Measurements from ENCODE around the gene PFKP.

Gene PFKP

GRCh38 chr10:3146289-3146688 is 78.9 kb downstream of the PFKP start:
- Histone ChIP-seq H3K4me3 (ENCODE audit: low read depth, low read length) (no peak overlapping the region), H3K27ac (ENCODE audit: extremely low read depth, low read depth, low read length) (no peak overlapping the region), H3K36me3 (ENCODE audit: control insufficient read depth in 2 of 2, insufficient read depth in 1 of 2, low read length in 2 of 2) (peaks cover 15 to 100% of the 10 kb centered on the region in 2 experiments), H3K9me3 (ENCODE audit: control insufficient read depth, insufficient read depth, low read depth, low read length) (no peaks in the 10 kb centered on the region), H3K4me1 (ENCODE audit: control insufficient read depth, insufficient read depth, low read length) (no peaks in the 10 kb centered on the region)
- TF ChIP-seq ELK4 (IDR thresholded peaks at IDR 0.05; ENCODE audit: borderline replicate concordance, low read depth, low read length) (no peak), ZNF114 (tag by site-specific recombination; IDR thresholded peaks at IDR 0.05) (no peak), FEZF1 (tag by site-specific recombination; IDR thresholded peaks at IDR 0.05) (no peak), ZNF629 (tag by site-specific recombination; IDR thresholded peaks at IDR 0.05) (no peak), ZNF747 (tag by site-specific recombination; IDR thresholded peaks at IDR 0.05) (no peak), TSHZ1 (tag by site-specific recombination; IDR thresholded peaks at IDR 0.05; ENCODE audit: borderline replicate concordance) (no peak)
- ChIA-PET POLR2A (no interaction called here), CTCF (interaction anchor here (0.6 to 0.9 kb wide), 2 partner anchors 12 to 667 kb away, joined by 3 to 4 read pairs; no protein-coding TSS in a partner anchor)

GRCh38 chr10:3147117-3147820 is 79.9 kb downstream of the PFKP start:
- peaks cover 15 to 98% of the 10 kb centered on the region in 2 experiments for H3K36me3 ChIP-seq (ENCODE audit: control insufficient read depth in 2 of 2, insufficient read depth in 1 of 2, low read length in 2 of 2)
- no peaks in the 10 kb centered on the region for H3K9me3 ChIP-seq (ENCODE audit: control insufficient read depth, insufficient read depth, low read depth, low read length)
- H3K27ac ChIP-seq (ENCODE audit: extremely low read depth, low read depth, low read length), result no peak overlapping the region
- POLR2A ChIA-PET, result no interaction called here
- no peaks in the 10 kb centered on the region for H3K4me1 ChIP-seq (ENCODE audit: control insufficient read depth, insufficient read depth, low read length)
- TF ChIP-seq RBAK (tag by site-specific recombination; IDR thresholded peaks at IDR 0.05) (no peak), PRDM1 (tag by site-specific recombination; IDR thresholded peaks at IDR 0.05) (no peak), SCRT1 (tag by site-specific recombination; IDR thresholded peaks at IDR 0.05; ENCODE audit: borderline replicate concordance) (no peak), ZNF248 (tag by site-specific recombination; IDR thresholded peaks at IDR 0.05) (no peak), ZNF561 (tag by site-specific recombination; IDR thresholded peaks at IDR 0.05; ENCODE audit: borderline replicate concordance) (no peak), ZSCAN16 (tag by site-specific recombination; IDR thresholded peaks at IDR 0.05) (no peak), MYNN (tag by site-specific recombination; IDR thresholded peaks at IDR 0.05; ENCODE audit: borderline replicate concordance) (no peak), ZSCAN18 (tag by site-specific recombination; IDR thresholded peaks at IDR 0.05) (no peak), BCL6B (tag by site-specific recombination; IDR thresholded peaks at IDR 0.05) (no peak), ZNF791 (tag by site-specific recombination; IDR thresholded peaks at IDR 0.05) (no peak), ZNF302 (tag by site-specific recombination; IDR thresholded peaks at IDR 0.05; ENCODE audit: low read depth) (no peak), BCL11B (tag by site-specific recombination; IDR thresholded peaks at IDR 0.05; ENCODE audit: low read depth) (no peak), MEIS1 (CRISPR knock-in tag; IDR thresholded peaks at IDR 0.05; ENCODE audit: borderline replicate concordance) (no peak), ZBTB8A (tag by site-specific recombination; IDR thresholded peaks at IDR 0.05) (no peak), SP2 (tag by site-specific recombination; IDR thresholded peaks at IDR 0.05) (no peak), ZNF660 (tag by site-specific recombination; IDR thresholded peaks at IDR 0.05) (no peak)
- H3K4me3 ChIP-seq (ENCODE audit: low read depth, low read length), result no peak overlapping the region
- CTCF ChIA-PET, result no interaction called here

All from HEK293 (cell line).